Kidney glomerular epithelial cell (primary cell): Measurements from ENCODE around the gene ZC3H12A.
A peak's percentile ranks its signal among the peaks of the same experiment; 100 is the strongest.

ENCODE experiments used
- DNase-seq: peaks from one replicate; lab custom pipeline; 2025; lab: John Stamatoyannopoulos, UW

The ZC3H12A gene

DNA sequence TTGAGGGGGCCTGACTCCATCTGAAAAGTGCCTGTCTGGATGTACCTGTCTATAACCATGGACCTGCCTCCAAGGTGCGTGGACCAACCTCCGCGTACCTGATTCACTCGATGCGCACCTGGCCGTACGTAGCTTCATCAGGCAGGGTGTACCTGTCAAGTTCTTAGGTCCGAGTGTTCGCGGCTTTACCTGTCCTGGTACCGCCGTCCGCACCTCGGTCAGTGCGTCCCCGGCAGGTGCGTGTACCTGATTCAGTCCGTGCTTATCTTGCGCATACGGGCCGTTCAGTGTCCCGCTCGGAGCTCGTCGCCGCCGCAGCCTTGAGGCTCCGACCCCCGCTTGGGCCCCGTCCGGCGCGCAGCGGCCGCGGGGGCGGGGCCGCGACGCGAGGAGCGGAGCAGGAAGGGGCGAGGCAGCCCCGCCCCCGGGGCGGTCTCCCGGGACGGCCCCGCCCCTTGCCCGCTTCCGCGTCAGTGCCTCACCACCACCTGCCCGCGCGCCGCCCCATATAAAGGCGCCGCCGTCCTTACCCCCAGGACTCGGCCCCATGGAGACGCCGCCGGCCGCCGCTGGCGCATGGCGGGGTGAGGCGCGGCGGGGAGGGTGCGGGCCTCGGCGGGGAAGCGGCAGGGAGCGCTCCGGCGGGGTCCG lies at the start of gene ZC3H12A:
Gene ZC3H12A (plus strand): TSS at position 535 of the 651 bp plus-strand sequence. CDS start 917 bp downstream, outside the sequence.
- peak; percentile 80 for DNase-seq

- DNase-seq, result no peak
Observed at GRCh38 chr1:37425221-37425620, 49.2 kb upstream of the ZC3H12A start.

DNA sequence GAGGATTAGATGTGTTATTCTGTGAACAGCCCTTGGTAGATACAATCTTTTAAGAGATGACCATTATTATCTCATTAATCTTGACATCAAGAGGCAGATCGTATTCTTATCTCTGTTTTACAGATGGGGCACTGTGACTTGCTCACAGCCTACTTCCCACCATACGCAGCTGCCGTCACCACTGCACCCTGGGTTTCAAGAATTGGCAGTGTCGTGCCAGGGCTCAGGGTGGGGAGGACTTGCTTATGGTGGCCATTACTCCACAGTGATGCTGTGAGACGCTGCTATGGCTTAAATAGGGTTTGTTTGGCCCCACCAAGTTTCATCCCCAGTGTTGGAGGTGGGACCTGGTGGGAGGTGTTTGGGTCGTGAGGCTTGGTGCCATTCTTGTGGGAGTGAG lies 45.4 kb upstream of the ZC3H12A start:
- no peak for DNase-seq

- no peak for DNase-seq
Observed at GRCh38 chr1:37430103-37430985, 44.0 kb upstream of the ZC3H12A start.

- no peak for DNase-seq
Observed at GRCh38 chr1:37432716-37433115, 41.7 kb upstream of the ZC3H12A start.

DNA sequence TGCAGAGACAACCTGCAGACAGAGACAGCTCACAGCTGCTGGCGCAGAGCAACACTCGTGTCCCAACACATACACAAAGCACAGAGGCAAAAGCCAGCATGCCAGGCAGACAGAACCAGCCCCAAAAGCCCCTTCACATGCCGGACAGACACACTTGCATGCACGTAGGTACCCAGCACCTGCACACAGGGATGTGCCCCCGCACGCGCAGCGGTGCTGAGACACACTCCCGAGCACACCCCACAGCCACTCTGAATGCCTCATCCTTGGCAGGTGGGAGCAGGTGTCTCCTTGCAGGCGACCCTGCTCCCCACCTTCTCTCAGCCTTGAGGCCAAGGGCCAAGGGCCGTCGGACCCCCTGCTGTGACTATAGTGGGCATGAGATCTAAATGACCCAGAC lies 41.2 kb upstream of the ZC3H12A start:
- no peak for DNase-seq

DNA sequence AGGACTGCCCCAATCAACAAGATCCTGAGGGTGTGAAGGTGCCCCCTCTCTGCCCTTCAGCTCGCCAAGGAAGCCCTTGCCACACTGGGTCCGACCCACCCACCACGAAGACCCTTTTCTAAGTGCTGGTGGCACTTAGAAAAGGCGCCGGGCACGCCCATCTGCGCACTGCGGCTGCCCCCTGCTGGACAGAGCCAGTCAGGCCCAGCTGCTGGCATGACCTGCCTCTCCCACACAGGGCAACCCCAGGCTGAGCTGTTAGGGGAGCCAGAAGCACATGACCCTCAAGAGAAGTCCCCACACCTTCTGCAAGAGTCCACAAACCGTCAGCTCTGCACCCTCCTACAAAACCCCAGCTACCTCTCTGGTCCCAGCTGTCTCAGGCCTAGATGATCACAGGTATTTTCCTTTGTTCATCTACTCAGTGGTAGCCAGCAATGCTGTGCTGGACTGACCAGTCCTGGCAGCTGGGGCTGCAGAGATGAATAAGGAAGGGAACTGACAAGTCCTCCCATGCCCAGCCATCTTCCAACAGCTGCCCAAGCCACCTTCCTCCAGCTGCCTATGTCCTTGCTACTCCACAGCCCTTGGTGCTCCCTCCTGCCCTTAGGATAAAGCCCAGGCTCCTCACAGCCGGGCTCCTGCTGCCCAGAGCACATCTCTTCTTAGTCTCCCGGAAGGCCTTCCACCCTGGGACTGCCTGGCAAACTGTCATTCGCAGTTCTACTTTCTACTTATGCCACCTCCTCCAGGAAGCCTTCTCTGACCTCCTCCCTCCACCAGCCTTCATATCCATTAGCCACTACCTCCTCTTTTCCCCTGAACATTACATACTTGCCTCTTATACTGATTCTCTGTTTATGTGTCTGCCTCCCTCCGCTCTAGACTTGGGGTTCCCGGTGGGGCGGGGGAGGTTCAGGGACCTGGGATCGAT lies 39.8 kb upstream of the ZC3H12A start:
- peak; percentile 18 for DNase-seq

GRCh38 chr1:37437087-37437486 lies 37.3 kb upstream of the ZC3H12A start:
- DNase-seq, result no peak

- no peak for DNase-seq
Observed at GRCh38 chr1:37438037-37438868, 36.1 kb upstream of the ZC3H12A start.

GRCh38 chr1:37438869-37439343 lies 35.5 kb upstream of the ZC3H12A start:
- DNase-seq, result no peak

- DNase-seq, result no peak
Observed at GRCh38 chr1:37439349-37439995, 34.9 kb upstream of the ZC3H12A start.

DNA sequence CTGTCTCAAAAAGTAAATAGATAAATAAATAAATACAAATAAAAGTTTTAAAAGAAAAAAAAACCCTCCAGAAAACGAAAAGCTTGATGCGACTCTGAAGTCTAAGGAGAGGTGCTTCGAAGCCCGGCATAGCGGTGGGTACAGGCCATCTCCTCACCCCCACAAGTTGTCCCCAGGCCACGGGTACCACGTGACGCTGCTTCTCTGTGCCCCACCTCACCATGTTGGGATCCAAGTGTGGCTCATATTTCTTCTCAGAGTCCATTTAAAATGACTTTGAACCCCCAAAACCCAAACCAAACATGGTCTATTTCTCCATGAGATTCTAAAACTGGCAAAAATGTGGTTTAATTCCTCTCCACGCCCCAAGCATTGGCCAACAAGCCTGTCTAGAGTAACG lies 32.9 kb upstream of the ZC3H12A start:
- DNase-seq, result no peak

DNA sequence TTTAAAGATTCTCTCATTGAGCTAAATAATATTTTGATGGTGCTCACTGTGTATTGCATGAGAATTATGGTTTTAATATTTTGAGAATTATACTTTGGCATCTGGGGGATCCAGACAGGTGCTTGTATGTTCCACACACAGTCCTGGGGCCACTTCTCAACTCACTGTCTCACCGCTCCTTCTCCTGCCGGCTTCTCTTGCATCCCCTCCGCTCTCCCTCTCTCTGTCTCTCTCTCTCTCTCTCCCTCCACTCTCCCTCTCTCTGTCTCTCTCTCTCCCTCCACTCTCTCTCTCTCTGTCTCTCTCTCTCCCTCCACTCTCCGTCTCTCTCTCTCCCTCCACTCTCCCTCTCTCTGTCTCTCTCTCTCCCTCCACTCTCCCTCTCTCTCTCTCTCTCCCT lies 32.2 kb upstream of the ZC3H12A start:
- DNase-seq, result no peak

- DNase-seq, result no peak
Observed at GRCh38 chr1:37442644-37443043, 31.7 kb upstream of the ZC3H12A start.

- no peak for DNase-seq
Observed at GRCh38 chr1:37446874-37447273, 27.5 kb upstream of the ZC3H12A start.

- no peak for DNase-seq
Observed at GRCh38 chr1:37448185-37448584, 26.2 kb upstream of the ZC3H12A start.

- no peak for DNase-seq
Observed at GRCh38 chr1:37448691-37449417, 25.5 kb upstream of the ZC3H12A start.

DNA sequence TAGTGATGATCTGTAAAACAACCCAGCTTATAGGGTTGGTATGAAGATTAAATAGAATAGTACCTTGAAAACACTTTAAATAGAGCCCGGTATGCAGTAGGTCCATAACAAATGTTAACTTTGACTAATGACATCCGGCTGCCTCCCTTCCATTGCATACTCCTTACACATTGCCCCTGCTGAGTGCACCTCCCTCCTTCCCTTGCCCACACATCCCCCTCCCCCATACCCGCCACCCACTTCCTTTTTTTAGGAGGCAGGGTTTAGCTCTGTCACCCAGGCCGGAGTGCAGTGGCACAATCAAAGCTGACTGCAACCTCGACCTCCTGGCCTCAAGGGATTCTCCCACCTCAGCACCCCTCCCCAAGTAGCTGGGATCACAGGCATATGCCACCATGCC lies 24.4 kb upstream of the ZC3H12A start:
- no peak for DNase-seq

GRCh38 chr1:37452416-37452815 lies 22.0 kb upstream of the ZC3H12A start:
- no peak for DNase-seq

- DNase-seq, result no peak
Observed at GRCh38 chr1:37453647-37454046, 20.7 kb upstream of the ZC3H12A start.
